ENCODE measurements around the gene SMPD1. TPM values are rescaled to one million over a fixed set of nuclear protein-coding genes. Genes with fewer than 3 reads are reported as not detected.

SMPD1 gene
- total and polyA plus RNA-seq, 2 of the 4 experiments (the other 2 are of a cell fraction): 19.5 to 108 TPM

- intact Hi-C loops (cut with micrococcal nuclease): loop anchor here (1.0 to 2.0 kb wide), 5 partner anchors 33 to 463 kb away; partner anchors contain the start of gene CAVIN3
- no peak overlapping the region for H3K14ac ChIP-seq (replicated peaks; ENCODE audit: low read depth, low read length)
- peak; percentile 54 for ATAC-seq (ENCODE audit: low read depth)
- in situ Hi-C loops (cut with MboI; ENCODE audit: low sequenced_read_pairs): loop anchor here (5.0 to 25.0 kb wide), 3 partner anchors 106 to 666 kb away; partner anchors contain the start of genes TRIM22 and TRIM5
- H3K4me3 ChIP-seq (ENCODE audit: insufficient read depth, low read depth, low read length): no peak overlapping the region
- peak overlapping the region; percentile 33; the same call in 1 of the 2 replicates for H3K4ac ChIP-seq (ENCODE audit: low read depth, low read length)
- no peak overlapping the region for H3K18ac ChIP-seq (ENCODE audit: low read depth, low read length)
- no peak overlapping the region for H3K9ac ChIP-seq (ENCODE audit: low read depth, low read length)
- H3K27ac ChIP-seq (ENCODE audit: insufficient read depth, low read length): no peak overlapping the region
- H2AFZ ChIP-seq (replicated peaks; ENCODE audit: low read length, poor library complexity): peak overlapping the region; percentile 80
- peak; percentile 40 for DNase-seq
- no peaks in the 10 kb centered on the region for H3K36me3 ChIP-seq (ENCODE audit: control insufficient read depth, insufficient read depth, low read length)
- H3K9me1 ChIP-seq (ENCODE audit: insufficient read depth, low read length): peaks cover 7% of the 10 kb centered on the region
- H2BK20ac ChIP-seq (ENCODE audit: low read depth, low read length): no peak overlapping the region
- peak overlapping the region in 1 of 2 experiments; percentile 66; a peak in 2 of 4 replicates for H4K8ac ChIP-seq (ENCODE audit: low read depth in 2 of 2, low read length in 2 of 2)
- H2AK5ac ChIP-seq (ENCODE audit: low read depth, low read length): no peak overlapping the region
- dilution Hi-C loops (cut with HindIII; ENCODE audit: low sequenced_read_pairs, unreplicated experiment): no loop called here
- no peaks in the 10 kb centered on the region for H3K27me3 ChIP-seq (ENCODE audit: control insufficient read depth, insufficient read depth, low read length)
- no TSS peak for BruUV-seq (replicated peaks)
- ChIA-PET POLR2A (ENCODE audit: unreplicated experiment) (no interaction called here), CTCF (interaction anchor here (0.6 to 4.8 kb wide), 21 partner anchors 9 to 344 kb away, joined by 3 to 49 read pairs (median 5); partner anchors contain the start of gene CAVIN3)
- no peaks in the 10 kb centered on the region for H3K9me3 ChIP-seq (ENCODE audit: control insufficient read depth, insufficient read depth, low read length)
- no peak overlapping the region for H2BK15ac ChIP-seq (ENCODE audit: low read depth, low read length)
- H3K79me1 ChIP-seq (ENCODE audit: low read depth in 1 of 2, low read length in 2 of 2): no peaks in the 10 kb centered on the region
- no peak overlapping the region for H3K23ac ChIP-seq (ENCODE audit: low read depth, low read length)
- H4K91ac ChIP-seq (ENCODE audit: insufficient read depth, low read depth, low read length): no peak overlapping the region; the same call in 1 of the 2 replicates
- no peak overlapping the region for H4K5ac ChIP-seq (ENCODE audit: low read depth, low read length)
- no peaks in the 10 kb centered on the region for H4K20me1 ChIP-seq (ENCODE audit: insufficient read depth, low read length)
- peaks cover 11% of the 10 kb centered on the region for H3K4me1 ChIP-seq (ENCODE audit: control insufficient read depth, insufficient read depth, low read length)
- no peak overlapping the region for H2AK9ac ChIP-seq (replicated peaks; ENCODE audit: low read depth, low read length, poor library complexity)
- no peak overlapping the region for H3K4me2 ChIP-seq (ENCODE audit: low read depth, low read length)
- H2BK120ac ChIP-seq (ENCODE audit: low read depth, low read length): no peak overlapping the region
- H3K56ac ChIP-seq (ENCODE audit: extremely low read depth, insufficient read depth, low read length): no peak overlapping the region
- no peak overlapping the region for H2BK5ac ChIP-seq (ENCODE audit: low read depth, low read length, poor library complexity, severe bottlenecking)
- no CpG with 5 or more reads among the region's 5 CpGs for WGBS, 2 experiments (ENCODE audit: extremely low coverage in 2 of 2, insufficient read length in 1 of 2)
- TF ChIP-seq BHLHE40 (IDR thresholded peaks at IDR 0.05; ENCODE audit: low read depth, low read length) (no peak), USF2 (IDR thresholded peaks at IDR 0.05; ENCODE audit: low read depth, low read length) (no peak), MAZ (IDR thresholded peaks at IDR 0.05; ENCODE audit: borderline replicate concordance, low read depth, low read length) (no peak), RFX5 (IDR thresholded peaks at IDR 0.05; ENCODE audit: low read depth, low read length) (no peak), MXI1 (IDR thresholded peaks at IDR 0.05; ENCODE audit: borderline replicate concordance, low read depth, low read length) (no peak), CEBPB (IDR thresholded peaks at IDR 0.05; ENCODE audit: low read depth, low read length) (no peak), POLR2A (IDR thresholded peaks at IDR 0.05; ENCODE audit: low read depth, low read length) (0 out of 2 replicates have a peak, but pooled peaks have one; percentile 27), CHD1 (IDR thresholded peaks at IDR 0.05; ENCODE audit: low read depth, low read length) (no peak), NFE2L2 (IDR thresholded peaks at IDR 0.05; ENCODE audit: low read depth, low read length) (no peak), RCOR1 (IDR thresholded peaks at IDR 0.05; ENCODE audit: insufficient replicate concordance, low read length) (no peak), FOS (IDR thresholded peaks at IDR 0.05; ENCODE audit: low read depth, low read length) (no peak), RAD21 (IDR thresholded peaks at IDR 0.05; ENCODE audit: low read length) (peak; percentile 96), SMC3 (IDR thresholded peaks at IDR 0.05; ENCODE audit: low read depth, low read length) (peak; percentile 74), CTCF (conservative IDR thresholded peaks at IDR 0.05; ENCODE audit: low read depth, low read length) (peak; percentile 94)
- TF ChIP-seq, protein P1, sequence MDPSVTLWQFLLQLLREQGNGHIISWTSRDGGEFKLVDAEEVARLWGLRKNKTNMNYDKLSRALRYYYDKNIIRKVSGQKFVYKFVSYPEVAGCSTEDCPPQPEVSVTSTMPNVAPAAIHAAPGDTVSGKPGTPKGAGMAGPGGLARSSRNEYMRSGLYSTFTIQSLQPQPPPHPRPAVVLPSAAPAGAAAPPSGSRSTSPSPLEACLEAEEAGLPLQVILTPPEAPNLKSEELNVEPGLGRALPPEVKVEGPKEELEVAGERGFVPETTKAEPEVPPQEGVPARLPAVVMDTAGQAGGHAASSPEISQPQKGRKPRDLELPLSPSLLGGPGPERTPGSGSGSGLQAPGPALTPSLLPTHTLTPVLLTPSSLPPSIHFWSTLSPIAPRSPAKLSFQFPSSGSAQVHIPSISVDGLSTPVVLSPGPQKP (IDR thresholded peaks at IDR 0.05; ENCODE audit: borderline replicate concordance, low read depth, low read length): no peak
Measured at GRCh38 chr11:6353367-6353987, 36.8 kb upstream of the SMPD1 start.
